ENCODE measurements around the gene CEND1.

GRCh38 chr11:837189-837989 is 47.5 kb upstream of the CEND1 start:
- TF ChIP-seq CTCF (conservative IDR thresholded peaks at IDR 0.05 in 1 of 2, IDR thresholded peaks at IDR 0.05 in 1 of 2; ENCODE audit: low read depth in 1 of 2, low read length in 2 of 2) (no peak), EZH2 (IDR thresholded peaks at IDR 0.05; ENCODE audit: low read length, missing control alignments) (no peak)
